Mesenchymal stem cell (in vitro differentiated cells and primary cell): ENCODE data around the gene C5orf24.

ENCODE experiments used
- DNase-seq: peaks from one replicate; pipeline ENCODE4 v3.0.0-alpha.2; 2013
- H2AFZ ChIP-seq: one replicate; pipeline ENCODE4 v1.6.1; 2013; ENCODE audit warnings: low read depth, mild to moderate bottlenecking, control low read depth, inconsistent platforms, low read length, moderate library complexity
- H2AK5ac ChIP-seq: 2 replicates; pipeline ENCODE4 v1.6.1; 2013; ENCODE audit warnings: low read length, moderate library complexity, mild to moderate bottlenecking, inconsistent platforms; ENCODE audit not compliant: severe bottlenecking
- H2BK120ac ChIP-seq: one replicate; pipeline ENCODE4 v1.6.1; 2013; ENCODE audit warnings: low read depth, mild to moderate bottlenecking, inconsistent platforms, low read length, moderate library complexity
- H2BK12ac ChIP-seq, 2 experiments: one replicate each; pipeline ENCODE4 v1.6.1; 2013; ENCODE audit warnings: inconsistent platforms in 2 of 2, low read length in 2 of 2, mild to moderate bottlenecking in 2 of 2, moderate library complexity in 2 of 2, control low read depth in 1 of 2
- H2BK15ac ChIP-seq: one replicate; pipeline ENCODE4 v1.6.1; 2013; ENCODE audit warnings: mild to moderate bottlenecking, low read depth, inconsistent platforms; ENCODE audit not compliant: poor library complexity, severe bottlenecking
- H2BK5ac ChIP-seq: 2 replicates; pipeline ENCODE4 v1.6.1; 2013; ENCODE audit warnings: low read depth, mild to moderate bottlenecking, low read length, control low read depth, inconsistent platforms; ENCODE audit not compliant: poor library complexity, severe bottlenecking
- H3K14ac ChIP-seq, 2 experiments: one replicate each; pipeline ENCODE4 v1.6.1; 2013; ENCODE audit warnings: inconsistent platforms in 2 of 2, low read length in 2 of 2, control low read depth in 1 of 2, mild to moderate bottlenecking in 1 of 2, moderate library complexity in 1 of 2
- H3K18ac ChIP-seq, 2 experiments: one replicate each; pipeline ENCODE4 v1.6.1; 2013; ENCODE audit warnings: inconsistent platforms in 2 of 2, low read length in 2 of 2, control low read depth in 1 of 2, low read depth in 1 of 2, mild to moderate bottlenecking in 1 of 2
- H3K23ac ChIP-seq, 2 experiments: one replicate each; pipeline ENCODE4 v1.6.1; 2013; ENCODE audit warnings: inconsistent platforms in 2 of 2, low read length in 2 of 2, mild to moderate bottlenecking in 2 of 2, moderate library complexity in 2 of 2, control low read depth in 1 of 2
- H3K27ac ChIP-seq: 2 replicates; pipeline ENCODE4 v1.5.1; 2013; ENCODE audit warnings: mild to moderate bottlenecking, moderate library complexity, low read length, control low read depth, inconsistent platforms; ENCODE audit not compliant: poor library complexity, severe bottlenecking
- H3K27me3 ChIP-seq, 2 experiments: 2 replicates each; pipeline versions ENCODE4 v1.6.1 to v1.7.0; 2013; ENCODE audit warnings: low read length in 2 of 2, mild to moderate bottlenecking in 2 of 2, moderate library complexity in 2 of 2, control low read depth in 1 of 2, inconsistent platforms in 1 of 2; ENCODE audit not compliant: control insufficient read depth in 1 of 2, insufficient read depth in 1 of 2
- H3K36me3 ChIP-seq, 2 experiments: 2 replicates each; pipeline versions ENCODE4 v1.6.1 to v1.7.0; 2013; ENCODE audit warnings: low read length in 2 of 2, control low read depth in 1 of 2, inconsistent platforms in 1 of 2, low read depth in 1 of 2, mild to moderate bottlenecking in 1 of 2; ENCODE audit not compliant: insufficient read depth in 2 of 2, control insufficient read depth in 1 of 2
- H3K4ac ChIP-seq, 2 experiments: one replicate each; pipeline ENCODE4 v1.6.1; 2013; ENCODE audit warnings: inconsistent platforms in 2 of 2, low read length in 2 of 2, mild to moderate bottlenecking in 2 of 2, moderate library complexity in 2 of 2, control low read depth in 1 of 2, low read depth in 1 of 2
- H3K4me1 ChIP-seq: 2 replicates; pipeline ENCODE4 v1.6.1; 2013; ENCODE audit warnings: low read depth, low read length, control low read depth; ENCODE audit not compliant: control insufficient read depth, insufficient read depth
- H3K4me2 ChIP-seq: 2 replicates; pipeline ENCODE4 v1.6.1; 2013; ENCODE audit warnings: low read length, mild to moderate bottlenecking, inconsistent platforms; ENCODE audit not compliant: poor library complexity, severe bottlenecking
- H3K4me3 ChIP-seq, 2 experiments: 2 replicates each; pipeline versions ENCODE4 v1.5.1 to v1.7.0; 2013; ENCODE audit warnings: low read length in 2 of 2, mild to moderate bottlenecking in 2 of 2, control low read depth in 1 of 2, low read depth in 1 of 2; ENCODE audit not compliant: insufficient read depth in 1 of 2
- H3K79me1 ChIP-seq: replicated peaks from 2 replicates; pipeline ENCODE4 v1.6.1; 2013; ENCODE audit warnings: mild to moderate bottlenecking, control low read depth, low read length, inconsistent platforms; ENCODE audit not compliant: poor library complexity, severe bottlenecking
- H3K9ac ChIP-seq: 2 replicates; pipeline ENCODE4 v1.7.0; 2013; ENCODE audit warnings: mild to moderate bottlenecking, low read length, moderate library complexity
- H3K9me3 ChIP-seq: 2 replicates; pipeline ENCODE4 v1.7.0; 2013; ENCODE audit warnings: mild to moderate bottlenecking, low read length; ENCODE audit not compliant: control insufficient read depth
- H4K8ac ChIP-seq: one replicate; pipeline ENCODE4 v1.6.1; 2013; ENCODE audit warnings: inconsistent platforms, mild to moderate bottlenecking, low read length, moderate library complexity
- H4K91ac ChIP-seq: one replicate; pipeline ENCODE4 v1.6.1; 2013; ENCODE audit warnings: mild to moderate bottlenecking, low read length, inconsistent platforms
- WGBS: methylation state at CpG from one replicate; pipeline ENCODE4 v1.1.7; 2013; ENCODE audit warnings: mixed read lengths; 5-methylcytosine and 5-hydroxymethylcytosine counted together

The C5orf24 gene

DNA sequence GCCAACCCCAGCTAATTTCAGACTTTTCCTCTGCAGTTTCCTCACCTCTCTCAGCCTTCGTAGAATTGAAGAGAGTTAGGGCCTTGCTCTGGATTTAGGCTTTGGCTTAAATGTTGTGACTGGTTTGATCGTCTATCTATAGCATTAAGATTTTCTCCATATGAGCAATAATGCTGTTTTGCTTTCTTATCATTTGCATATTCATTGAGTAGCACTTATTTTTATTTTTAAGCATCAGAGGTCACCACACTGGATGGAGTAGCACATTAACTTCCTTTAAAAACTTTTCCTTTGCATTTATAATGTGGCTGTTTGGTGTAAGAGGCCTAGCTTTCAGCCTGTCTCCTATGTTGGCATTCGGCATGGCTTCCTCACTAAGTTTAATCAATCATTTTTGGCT, 46.5 kb downstream of the C5orf24 start:
- Histone ChIP-seq H2BK15ac (no peak overlapping the region), H2BK12ac (no peak overlapping the region), H2AK5ac (no peak overlapping the region), H3K9me3 (no peaks in the 10 kb centered on the region), H3K27me3 (no peaks in the 10 kb centered on the region), H4K91ac (no peak overlapping the region), H2BK5ac (no peak overlapping the region), H4K8ac (no peak overlapping the region), H3K36me3 (peaks cover 17 to 57% of the 10 kb centered on the region in 2 experiments), H2AFZ (no peak overlapping the region), H3K14ac (no peak overlapping the region), H2BK120ac (no peak overlapping the region), H3K4me3 (no peak overlapping the region), H3K9ac (no peak overlapping the region), H3K27ac (no peak overlapping the region), H3K79me1 (peaks cover 20% of the 10 kb centered on the region), H3K23ac (no peak overlapping the region), H3K18ac (no peak overlapping the region), H3K4me2 (no peak overlapping the region), H3K4me1 (peaks cover 2% of the 10 kb centered on the region), H3K4ac (no peak overlapping the region)
- no peak for DNase-seq
- 100% methylated on average over 1 of the region's 3 CpGs for WGBS

GRCh38 chr5:134892926-134893325, 47.2 kb downstream of the C5orf24 start:
- Histone ChIP-seq H2BK5ac (no peak overlapping the region), H3K4me3 (no peak overlapping the region), H3K36me3 (peaks cover 13 to 58% of the 10 kb centered on the region in 2 experiments), H3K27me3 (no peaks in the 10 kb centered on the region), H3K23ac (no peak overlapping the region), H3K79me1 (peaks cover 16% of the 10 kb centered on the region), H2AK5ac (no peak overlapping the region), H3K27ac (no peak overlapping the region), H3K4me1 (peaks cover 2% of the 10 kb centered on the region), H4K91ac (no peak overlapping the region), H2BK120ac (no peak overlapping the region), H2BK12ac (no peak overlapping the region), H2AFZ (no peak overlapping the region), H3K18ac (no peak overlapping the region), H3K9ac (no peak overlapping the region), H2BK15ac (no peak overlapping the region), H3K4me2 (no peak overlapping the region), H3K9me3 (no peaks in the 10 kb centered on the region), H3K14ac (no peak overlapping the region), H4K8ac (no peak overlapping the region), H3K4ac (no peak overlapping the region)
- DNase-seq = no peak
- 96% methylated on average over 1 of the region's 2 CpGs for WGBS

DNA sequence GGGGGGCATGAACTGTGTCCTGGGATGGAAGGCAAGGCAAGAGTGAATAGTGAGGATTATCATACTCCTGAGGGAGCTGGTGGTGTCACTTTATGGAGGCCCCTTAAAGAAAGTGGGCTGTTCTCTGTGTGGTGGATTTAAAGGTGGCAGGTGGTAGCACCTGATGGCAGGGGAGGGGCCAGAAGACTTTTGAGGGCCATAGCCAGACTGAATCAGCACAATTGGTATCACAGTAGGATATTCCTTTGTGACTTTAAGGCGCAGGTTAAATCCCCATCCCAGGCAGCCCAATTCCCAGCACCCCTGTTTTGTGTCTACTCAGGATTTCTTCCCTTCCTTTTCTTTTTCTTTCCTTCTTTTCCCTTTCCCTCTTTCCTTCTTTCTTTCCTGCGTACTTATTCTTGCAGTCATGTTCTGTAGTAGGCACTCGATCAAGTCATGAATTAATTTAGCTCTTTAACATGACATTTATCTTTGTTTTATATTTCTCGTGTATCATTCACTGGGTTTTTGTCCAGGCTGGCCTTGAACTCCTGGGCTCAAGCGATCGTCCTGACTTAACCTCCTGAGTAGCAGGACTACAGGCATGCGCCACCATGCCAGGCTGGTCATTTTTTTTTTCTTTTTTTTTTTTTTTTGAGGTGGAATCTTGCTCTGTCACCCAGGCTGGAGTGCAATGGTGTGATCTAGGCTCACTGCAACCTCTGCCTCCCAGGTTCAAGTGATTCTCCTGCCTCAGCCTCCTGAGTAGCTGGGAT, 48.2 kb downstream of the C5orf24 start:
- Histone ChIP-seq H2BK15ac (no peak overlapping the region), H3K79me1 (peaks cover 14% of the 10 kb centered on the region), H3K18ac (no peak overlapping the region), H2AK5ac (no peak overlapping the region), H4K8ac (no peak overlapping the region), H2BK12ac (no peak overlapping the region), H3K9ac (no peak overlapping the region), H2BK120ac (no peak overlapping the region), H3K27ac (no peak overlapping the region), H2AFZ (no peak overlapping the region), H3K14ac (no peak overlapping the region), H4K91ac (no peak overlapping the region), H3K4me3 (no peak overlapping the region), H3K4ac (no peak overlapping the region), H3K4me1 (peaks cover under 1% of the 10 kb centered on the region), H3K9me3 (no peaks in the 10 kb centered on the region), H3K27me3 (no peaks in the 10 kb centered on the region), H3K4me2 (no peak overlapping the region), H3K23ac (no peak overlapping the region), H2BK5ac (no peak overlapping the region), H3K36me3 (peaks cover 11 to 59% of the 10 kb centered on the region in 2 experiments)
- DNase-seq = no peak
- WGBS = 96% methylated on average over 7 of the region's 7 CpGs

GRCh38 chr5:134902071-134902801, 56.5 kb downstream of the C5orf24 start:
- no peak overlapping the region for H3K4ac ChIP-seq

More at GRCh38 chr5:134902071-134902801, 56.5 kb downstream of the C5orf24 start:
- H3K27ac ChIP-seq = no peak overlapping the region
- H2AK5ac ChIP-seq = no peak overlapping the region
- H3K14ac ChIP-seq = no peak overlapping the region
- no peaks in the 10 kb centered on the region for H3K9me3 ChIP-seq
- H2BK120ac ChIP-seq = no peak overlapping the region
- H2BK15ac ChIP-seq = no peak overlapping the region
- peak overlapping the region; percentile 24 for H4K8ac ChIP-seq
- no peak overlapping the region for H2BK5ac ChIP-seq
- H3K4me2 ChIP-seq = no peak overlapping the region
- H3K4me1 ChIP-seq = peaks cover 3% of the 10 kb centered on the region
- no peaks in the 10 kb centered on the region for H3K27me3 ChIP-seq
- H3K79me1 ChIP-seq = peaks cover 5% of the 10 kb centered on the region
- H3K36me3 ChIP-seq = peaks cover 6 to 38% of the 10 kb centered on the region in 2 experiments
- no peak overlapping the region for H3K23ac ChIP-seq
- no peak overlapping the region for H2AFZ ChIP-seq
- H4K91ac ChIP-seq = no peak overlapping the region
- H2BK12ac ChIP-seq = no peak overlapping the region
- no peak overlapping the region for H3K9ac ChIP-seq
- no peak overlapping the region for H3K4me3 ChIP-seq
- H3K18ac ChIP-seq = no peak overlapping the region
- WGBS = 91% methylated on average over 8 of the region's 10 CpGs
- DNase-seq = no peak
